Measurements from ENCODE around the gene COX6B1. TPM values are rescaled to one million over a fixed set of nuclear protein-coding genes. Genes with fewer than 3 reads are reported as not detected.

COX6B1 gene
- total and polyA plus RNA-seq, 2 of the 8 experiments (the other 6 are each of a cell fraction or from before 2014, with no cell fraction given): 437 to 1,052 TPM

GRCh38 chr19:35609851-35610353 lies 38.2 kb upstream of the COX6B1 start:
- Histone ChIP-seq H2BK15ac (ENCODE audit: low read length) (no peak overlapping the region), H4K20me1 (replicated peaks in 1 of 2; ENCODE audit: control insufficient read depth in 1 of 2, insufficient read depth in 2 of 2, low read length in 2 of 2) (no peaks in the 10 kb centered on the region), H3K79me2 (ENCODE audit: control insufficient read depth in 1 of 2, insufficient read depth in 2 of 2, low read length in 2 of 2) (no peaks in the 10 kb centered on the region), H3K9ac (replicated peaks in 1 of 4; ENCODE audit: extremely low read depth in 1 of 4, low read depth in 3 of 4, low read length in 3 of 4) (no peak overlapping the region), H3K79me1 (ENCODE audit: low read depth, low read length) (no peaks in the 10 kb centered on the region), H2BK5ac (ENCODE audit: low read depth, low read length) (no peak overlapping the region), H2BK120ac (replicated peaks; ENCODE audit: low read depth, low read length) (no peak overlapping the region), H3K14ac (ENCODE audit: insufficient read length) (no peak overlapping the region), H3K4me2 (ENCODE audit: insufficient read depth in 1 of 2, low read depth in 2 of 2, low read length in 2 of 2) (no peak overlapping the region), H4K91ac (replicated peaks; ENCODE audit: insufficient read length, low read length) (no peak overlapping the region), H2BK20ac (ENCODE audit: low read length) (no peak overlapping the region), H3K36me3 (ENCODE audit: control insufficient read depth in 2 of 4, insufficient read depth in 4 of 4, low read length in 3 of 4) (no peaks in the 10 kb centered on the region), H2AK5ac (ENCODE audit: low read depth, low read length) (no peak overlapping the region), H3K18ac (ENCODE audit: extremely low read depth, low read length) (no peak overlapping the region), H3K23ac (ENCODE audit: insufficient read length) (no peak overlapping the region), H3K9me3 (ENCODE audit: insufficient read depth in 2 of 2, low read depth in 1 of 2, low read length in 1 of 2) (peaks cover 5 to 8% of the 10 kb centered on the region in 2 experiments), H3K4me3 (ENCODE audit: extremely low read depth in 1 of 4, insufficient read depth in 2 of 4, low read depth in 3 of 4, low read length in 4 of 4) (no peak overlapping the region), H3K27me3 (replicated peaks in 1 of 4; ENCODE audit: control insufficient read depth in 3 of 4, extremely low read depth in 1 of 4, insufficient read depth in 3 of 4, low read length in 3 of 4) (peaks cover 0 to 3% (median 0%) of the 10 kb centered on the region in 4 experiments; a peak in 1 of 7 replicates), H2BK12ac (ENCODE audit: low read depth, low read length) (no peak overlapping the region), H3K4me1 (replicated peaks in 1 of 4; ENCODE audit: control insufficient read depth in 3 of 4, insufficient read depth in 4 of 4, low read length in 3 of 4) (peaks cover 0 to 4% (median 2%) of the 10 kb centered on the region in 4 experiments; a peak in 4 of 7 replicates), H3K23me2 (ENCODE audit: low read depth, low read length) (peaks cover 8% of the 10 kb centered on the region; the same call in 1 of the 2 replicates), H3K4ac (replicated peaks; ENCODE audit: insufficient read length, low read depth, low read length) (no peak overlapping the region), H4K8ac (ENCODE audit: extremely low read depth, insufficient read depth, low read length) (no peak overlapping the region), H2AFZ (ENCODE audit: low read length) (no peak overlapping the region), H3K56ac (replicated peaks; ENCODE audit: insufficient read length, low read depth, low read length) (no peak overlapping the region), H3K27ac (ENCODE audit: low read depth, low read length) (no peak overlapping the region), H4K5ac (ENCODE audit: insufficient read length, low read depth, low read length) (no peak overlapping the region)
- CTCF ChIA-PET (ENCODE audit: partially characterized antibody): interaction anchor here (0.7 to 7.1 kb wide), 5 partner anchors 18 to 282 kb away, joined by 3 to 38 read pairs (median 4); no protein-coding TSS in a partner anchor
- WGBS, 2 experiments (ENCODE audit: extremely low coverage in 1 of 2, insufficient coverage in 1 of 2, insufficient read length in 1 of 2, insufficient replicate concordance in 2 of 2, low coverage in 1 of 2, low lambda C conversion rate in 2 of 2, missing lambda C conversion rate in 1 of 2): 89% methylated on average over 6 of the region's 6 CpGs; no CpG with 5 or more reads in 1 of the 2 experiments
- DNase-seq (ENCODE audit: low read depth in 1 of 2, low spot score in 2 of 2): no peak
- POLR2A ChIA-PET (ENCODE audit: partially characterized antibody): interaction anchor here (3.8 kb wide), 1 partner anchor 12 kb away, joined by 16 read pairs; no protein-coding TSS in a partner anchor
- FAIRE-seq: no peak
- TF ChIP-seq JUND (IDR thresholded peaks at IDR 0.05; ENCODE audit: low read length) (no peak), POLR2A (IDR thresholded peaks at IDR 0.05; ENCODE audit: control extremely low read depth in 1 of 2, low read depth in 2 of 2, low read length in 2 of 2) (no peak), CTBP2 (IDR thresholded peaks at IDR 0.05; ENCODE audit: borderline replicate concordance, insufficient read depth, insufficient read length, low read length) (no peak), ATF3 (IDR thresholded peaks at IDR 0.05; ENCODE audit: insufficient read depth, low read depth, low read length) (no peak), CBX8 (IDR thresholded peaks at IDR 0.05; ENCODE audit: borderline replicate concordance, low read depth, low read length) (no peak), CEBPB (IDR thresholded peaks at IDR 0.05; ENCODE audit: low read depth, low read length) (no peak), POU5F1 (IDR thresholded peaks at IDR 0.05; ENCODE audit: low read depth, low read length) (no peak), CHD2 (IDR thresholded peaks at IDR 0.05; ENCODE audit: low read length) (no peak), CTCF (IDR thresholded peaks at IDR 0.05; ENCODE audit: control extremely low read depth in 1 of 3, insufficient read depth in 1 of 3, low read depth in 1 of 3, low read length in 3 of 3) (no peak), BCL11A (IDR thresholded peaks at IDR 0.05; ENCODE audit: low read depth in 2 of 2, low read length in 2 of 2) (no peak), BACH1 (IDR thresholded peaks at IDR 0.05; ENCODE audit: low read length) (no peak)
